Osteocyte (in vitro differentiated cells): Measurements from ENCODE around the gene GPM6B. TPM values are rescaled to one million over a fixed set of nuclear protein-coding genes. Genes with fewer than 3 reads are reported as not detected.

Experiments
- DNase-seq: peaks from one replicate; pipeline ENCODE4 v3.0.0; 2021; ENCODE audit warnings: mixed read lengths; ENCODE audit not compliant: unreplicated experiment; ENCODE audit errors: extremely low spot score
- H3K27ac Mint-ChIP-seq: one replicate; pipeline ENCODE4 v1.8.0; 2021; ENCODE audit warnings: mild to moderate bottlenecking, mixed read lengths; ENCODE audit not compliant: unreplicated experiment
- H3K27me3 Mint-ChIP-seq: one replicate; pipeline ENCODE4 v1.8.0; 2021; ENCODE audit warnings: mixed read lengths; ENCODE audit not compliant: unreplicated experiment
- H3K36me3 Mint-ChIP-seq: one replicate; pipeline ENCODE4 v1.8.0; 2021; ENCODE audit warnings: mixed read lengths; ENCODE audit not compliant: unreplicated experiment
- H3K4me1 Mint-ChIP-seq: one replicate; pipeline ENCODE4 v1.8.0; 2021; ENCODE audit warnings: mixed read lengths; ENCODE audit not compliant: unreplicated experiment
- H3K4me3 Mint-ChIP-seq: one replicate; pipeline ENCODE4 v1.8.0; 2021; ENCODE audit warnings: mild to moderate bottlenecking, moderate library complexity, mixed read lengths; ENCODE audit not compliant: unreplicated experiment
- H3K9me3 Mint-ChIP-seq: one replicate; pipeline ENCODE4 v1.8.0; 2021; ENCODE audit warnings: mixed read lengths; ENCODE audit not compliant: unreplicated experiment
- CTCF ChIP-seq: fragments of 200-600 bp; sonication (generic); IDR thresholded peaks from 2 replicates; pipeline ENCODE4 v1.5.0; 2021; ENCODE audit warnings: antibody characterized with exemption, mild to moderate bottlenecking, moderate library complexity
- total RNA-seq: library from RNA; stranded (reverse); gene quantifications from 2 replicates; pipeline ENCODE4 v1.2.1, GENCODE V29; 2021

GPM6B gene
- total RNA-seq, 1 donor from 2014 or later: 12.0 TPM

GRCh38 chrX:13834355-13834754 lies 17.5 kb upstream of the GPM6B start:
- TF ChIP-seq CTCF: no peak
- Mint-ChIP-seq H3K36me3 (no peaks in the 10 kb centered on the region), H3K4me1 (peaks cover 7% of the 10 kb centered on the region), H3K27ac (no peak overlapping the region), H3K9me3 (no peaks in the 10 kb centered on the region), H3K4me3 (no peak overlapping the region), H3K27me3 (no peaks in the 10 kb centered on the region)
- no peak for DNase-seq

- Mint-ChIP-seq H3K9me3 (no peaks in the 10 kb centered on the region), H3K36me3 (no peaks in the 10 kb centered on the region), H3K4me3 (no peak overlapping the region), H3K4me1 (no peaks in the 10 kb centered on the region), H3K27ac (no peak overlapping the region), H3K27me3 (no peaks in the 10 kb centered on the region)
- no peak for DNase-seq
- no peak for TF ChIP-seq CTCF
Observed at GRCh38 chrX:13829983-13830382, 13.1 kb upstream of the GPM6B start.

GRCh38 chrX:13828392-13828791 lies 11.5 kb upstream of the GPM6B start:
- DNase-seq: no peak
- Mint-ChIP-seq H3K27me3 (no peaks in the 10 kb centered on the region), H3K4me3 (no peak overlapping the region), H3K36me3 (no peaks in the 10 kb centered on the region), H3K9me3 (no peaks in the 10 kb centered on the region), H3K4me1 (no peaks in the 10 kb centered on the region), H3K27ac (no peak overlapping the region)
- no peak for TF ChIP-seq CTCF

- H3K9me3 Mint-ChIP-seq: no peaks in the 10 kb centered on the region
- H3K27me3 Mint-ChIP-seq: no peaks in the 10 kb centered on the region
- DNase-seq: no peak
- H3K27ac Mint-ChIP-seq: no peak overlapping the region
- H3K4me1 Mint-ChIP-seq: no peaks in the 10 kb centered on the region
- no peaks in the 10 kb centered on the region for H3K36me3 Mint-ChIP-seq
- no peak for TF ChIP-seq CTCF
- H3K4me3 Mint-ChIP-seq: no peak overlapping the region
Observed at GRCh38 chrX:13827298-13828090, 10.6 kb upstream of the GPM6B start.

GRCh38 chrX:13826770-13827169 lies 9.9 kb upstream of the GPM6B start:
- H3K4me3 Mint-ChIP-seq: no peak overlapping the region
- no peaks in the 10 kb centered on the region for H3K27me3 Mint-ChIP-seq
- no peaks in the 10 kb centered on the region for H3K4me1 Mint-ChIP-seq

More at GRCh38 chrX:13826770-13827169, 9.9 kb upstream of the GPM6B start:
- Mint-ChIP-seq H3K9me3 (no peaks in the 10 kb centered on the region), H3K27ac (no peak overlapping the region), H3K36me3 (no peaks in the 10 kb centered on the region)
- no peak for TF ChIP-seq CTCF
- no peak for DNase-seq
